ES-I3 (cell line): ENCODE results near the gene AHR.
A peak's percentile ranks its signal among the peaks of the same experiment; 100 is the strongest.

Source experiments
- H3K36me3 ChIP-seq: 2 replicates; pipeline ENCODE4 v1.6.1; 2013; ENCODE audit warnings: mild to moderate bottlenecking, low read length, control low read depth, moderate library complexity; ENCODE audit not compliant: insufficient read depth
- H3K4me1 ChIP-seq: 2 replicates; pipeline ENCODE4 v1.6.1; 2013; ENCODE audit warnings: mild to moderate bottlenecking, control low read depth, low read length; ENCODE audit not compliant: insufficient read depth
- H3K9ac ChIP-seq: 2 replicates; pipeline ENCODE4 v1.6.1; 2013; ENCODE audit warnings: low read depth, mild to moderate bottlenecking, low read length, moderate library complexity
- H3K9me3 ChIP-seq: 2 replicates; pipeline ENCODE4 v1.6.1; 2013; ENCODE audit warnings: mild to moderate bottlenecking, low read length, moderate library complexity; ENCODE audit not compliant: control insufficient read depth, insufficient read depth

The AHR gene

DNA sequence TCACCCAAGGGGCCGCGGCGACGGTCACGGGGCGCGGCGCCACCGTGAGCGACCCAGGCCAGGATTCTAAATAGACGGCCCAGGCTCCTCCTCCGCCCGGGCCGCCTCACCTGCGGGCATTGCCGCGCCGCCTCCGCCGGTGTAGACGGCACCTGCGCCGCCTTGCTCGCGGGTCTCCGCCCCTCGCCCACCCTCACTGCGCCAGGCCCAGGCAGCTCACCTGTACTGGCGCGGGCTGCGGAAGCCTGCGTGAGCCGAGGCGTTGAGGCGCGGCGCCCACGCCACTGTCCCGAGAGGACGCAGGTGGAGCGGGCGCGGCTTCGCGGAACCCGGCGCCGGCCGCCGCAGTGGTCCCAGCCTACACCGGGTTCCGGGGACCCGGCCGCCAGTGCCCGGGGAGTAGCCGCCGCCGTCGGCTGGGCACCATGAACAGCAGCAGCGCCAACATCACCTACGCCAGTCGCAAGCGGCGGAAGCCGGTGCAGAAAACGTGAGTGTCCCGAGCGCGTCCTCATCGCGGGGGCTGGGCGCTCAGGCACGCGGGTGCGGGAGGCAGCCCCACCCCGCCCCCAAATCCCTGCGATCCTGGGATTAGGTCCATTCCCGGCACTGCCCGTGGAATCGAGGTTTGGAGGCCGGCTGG, 509 bp downstream of the AHR start:
- Histone ChIP-seq H3K9ac (peak overlapping the region; percentile 79), H3K9me3 (no peaks in the 10 kb centered on the region), H3K4me1 (no peaks in the 10 kb centered on the region), H3K36me3 (no peaks in the 10 kb centered on the region)

DNA sequence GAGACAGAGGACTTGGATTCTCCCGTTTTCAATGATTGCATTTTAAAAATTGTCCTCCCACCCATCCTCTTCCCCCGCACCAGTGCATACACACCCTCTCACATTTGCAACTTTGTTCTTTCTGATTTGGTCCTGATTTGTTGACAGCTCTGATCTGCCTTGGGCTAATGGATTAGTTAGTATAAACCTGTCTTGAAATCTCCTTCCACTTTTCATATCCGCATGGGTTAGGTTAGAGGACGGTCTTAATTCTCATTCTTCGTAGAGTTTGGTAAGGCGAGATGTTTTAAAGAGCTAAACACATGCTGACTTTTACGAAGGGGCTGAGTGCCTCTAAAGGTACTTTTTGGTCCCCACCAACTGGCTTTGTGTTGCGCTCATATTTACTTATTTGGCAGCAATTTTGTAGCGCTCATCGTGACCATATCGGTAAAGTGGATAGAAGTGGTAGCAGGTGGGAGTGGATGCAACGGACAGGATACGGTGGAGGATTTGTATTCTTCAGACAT, 1.1 kb downstream of the AHR start:
- Histone ChIP-seq H3K36me3 (no peaks in the 10 kb centered on the region), H3K9ac (peak overlapping the region; percentile 79), H3K4me1 (peaks cover 4% of the 10 kb centered on the region; the same call in 1 of the 2 replicates), H3K9me3 (no peaks in the 10 kb centered on the region)

DNA sequence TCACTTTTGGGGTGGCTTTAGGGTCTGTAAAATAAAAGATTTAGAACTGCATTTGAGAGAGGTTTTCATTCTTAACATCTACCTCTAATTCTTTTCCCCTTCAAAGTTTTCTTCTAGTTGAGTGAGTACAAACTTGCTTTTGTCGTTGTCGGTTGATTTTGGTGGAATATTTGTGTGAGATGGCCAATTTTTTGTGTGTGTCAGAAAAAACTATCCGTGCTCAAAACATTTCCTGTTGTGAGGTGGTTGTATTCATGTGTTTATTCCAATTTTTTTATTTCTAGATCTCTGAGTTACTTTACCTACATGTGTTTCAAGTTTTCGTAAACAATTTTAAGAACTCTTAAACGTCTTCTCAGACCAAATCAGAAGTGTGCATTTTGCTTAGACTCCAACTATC, 1.6 kb downstream of the AHR start:
- Histone ChIP-seq H3K9me3 (no peaks in the 10 kb centered on the region), H3K4me1 (peaks cover 9% of the 10 kb centered on the region; the same call in 1 of the 2 replicates), H3K36me3 (no peaks in the 10 kb centered on the region), H3K9ac (peak overlapping the region; percentile 79)

- Histone ChIP-seq H3K9me3 (no peaks in the 10 kb centered on the region), H3K9ac (no peak overlapping the region; the same call in 1 of the 2 replicates), H3K4me1 (peaks cover 12% of the 10 kb centered on the region), H3K36me3 (no peaks in the 10 kb centered on the region)
Measured at GRCh38 chr7:17300437-17300836, 2.0 kb downstream of the AHR start.

- H3K36me3 ChIP-seq: no peaks in the 10 kb centered on the region
- H3K9me3 ChIP-seq: no peaks in the 10 kb centered on the region
- peaks cover 14% of the 10 kb centered on the region for H3K4me1 ChIP-seq
- no peak overlapping the region for H3K9ac ChIP-seq
Measured at GRCh38 chr7:17301471-17302456, 3.3 kb downstream of the AHR start.

DNA sequence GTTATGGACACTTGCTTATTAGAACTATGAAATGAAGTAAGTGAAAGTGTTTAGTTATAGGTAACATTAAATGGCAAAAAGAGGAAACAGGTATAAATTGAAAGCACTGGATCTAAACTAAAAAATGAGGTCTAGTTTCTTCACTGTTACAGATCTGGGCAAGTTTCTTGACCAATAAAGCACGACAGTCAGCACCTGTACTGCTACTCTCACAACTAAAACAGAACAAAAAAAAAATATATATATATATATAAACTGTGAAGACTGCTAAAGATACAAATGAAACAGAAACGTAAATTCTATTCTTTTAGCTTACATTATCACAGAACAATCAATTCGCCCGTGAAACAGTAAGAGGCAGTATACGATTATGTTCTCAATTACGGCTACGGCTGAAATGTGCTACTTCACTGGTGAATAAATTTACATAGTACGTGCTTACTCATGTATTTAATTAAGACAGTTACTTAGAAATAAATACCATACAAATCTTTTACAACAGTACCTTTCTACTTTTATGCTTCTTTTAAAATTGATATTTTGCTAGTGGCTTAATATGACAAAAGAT, 4.2 kb downstream of the AHR start:
- Histone ChIP-seq H3K9ac (no peak overlapping the region), H3K36me3 (no peaks in the 10 kb centered on the region), H3K9me3 (no peaks in the 10 kb centered on the region), H3K4me1 (peaks cover 14% of the 10 kb centered on the region)

DNA sequence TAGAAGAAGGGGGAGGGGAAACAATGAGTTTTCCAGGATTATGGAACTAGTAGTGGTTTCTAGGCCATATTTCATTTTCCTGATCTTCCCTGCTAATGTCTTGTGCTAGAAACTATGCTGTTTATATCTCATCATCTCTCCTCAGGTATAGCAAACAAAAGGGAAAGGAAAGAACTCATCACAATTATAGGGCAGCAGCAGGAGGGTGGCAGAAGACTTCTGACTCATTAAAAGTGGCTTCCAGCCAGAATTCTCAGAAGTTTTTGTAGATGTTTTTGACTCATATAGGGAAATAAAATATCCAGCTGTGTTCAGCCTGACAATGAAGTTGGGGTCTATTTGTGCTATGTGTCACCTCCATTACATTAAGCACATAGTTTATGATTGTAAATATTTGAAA, 6.5 kb downstream of the AHR start:
- Histone ChIP-seq H3K9ac (no peak overlapping the region), H3K9me3 (no peaks in the 10 kb centered on the region), H3K4me1 (peaks cover 14% of the 10 kb centered on the region), H3K36me3 (no peaks in the 10 kb centered on the region)

DNA sequence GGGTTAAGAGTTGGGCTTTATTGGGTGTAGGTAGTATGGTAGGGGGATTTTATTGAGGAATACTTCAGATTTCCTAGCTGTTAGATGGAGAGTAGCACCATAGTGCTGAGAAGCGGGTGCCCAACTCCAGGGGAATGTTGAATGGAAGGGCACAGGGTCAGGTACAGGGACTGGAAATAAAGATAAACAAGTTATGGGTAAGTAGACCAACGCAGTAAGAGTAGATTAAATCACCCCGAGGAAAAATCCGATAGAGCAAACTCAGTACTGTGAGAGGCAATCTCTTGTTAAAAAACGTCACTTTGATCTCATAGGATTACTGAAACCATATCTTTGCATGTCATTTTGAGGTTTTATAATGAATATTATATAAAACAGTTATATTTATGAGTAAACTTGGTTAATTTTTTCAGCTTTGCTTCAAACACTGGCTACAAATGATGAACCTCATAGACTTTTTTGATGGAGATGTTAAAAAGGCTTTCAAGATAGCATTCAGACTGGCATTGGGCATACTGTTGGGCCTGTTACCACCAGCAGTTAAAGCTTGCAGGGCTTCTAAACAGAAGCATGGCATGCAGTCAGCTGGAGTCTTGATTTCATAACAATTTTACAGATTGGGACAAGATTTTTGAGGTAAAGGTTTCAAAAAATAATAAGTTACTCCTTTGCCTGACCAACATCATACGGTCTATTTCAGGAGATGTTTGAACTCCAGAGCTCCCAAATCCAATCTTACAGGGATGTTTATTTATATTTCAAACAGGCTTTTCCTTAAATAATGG, 7.1 kb downstream of the AHR start:
- no peak overlapping the region for H3K9ac ChIP-seq
- H3K36me3 ChIP-seq: no peaks in the 10 kb centered on the region
- H3K4me1 ChIP-seq: peaks cover 14% of the 10 kb centered on the region
- H3K9me3 ChIP-seq: no peaks in the 10 kb centered on the region

DNA sequence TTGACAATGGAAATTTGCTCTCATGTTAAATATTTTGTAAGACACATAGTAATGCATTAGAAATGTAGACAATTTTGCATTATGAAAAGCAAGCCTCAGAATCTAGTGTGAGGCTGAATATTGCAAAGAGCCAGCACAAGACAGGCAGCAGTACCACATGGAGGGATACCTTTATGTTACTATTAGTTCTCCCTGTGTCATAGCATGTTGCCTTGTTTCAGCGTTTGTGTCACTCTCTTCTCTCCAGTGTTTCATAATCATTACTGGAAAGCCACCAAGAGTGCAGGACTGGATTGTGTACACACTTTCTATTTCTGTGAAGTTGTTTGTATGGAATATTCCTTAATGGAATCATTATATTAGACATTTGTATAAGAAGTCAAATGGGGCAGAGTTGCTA, 8.5 kb downstream of the AHR start:
- Histone ChIP-seq H3K9ac (no peak overlapping the region), H3K9me3 (no peaks in the 10 kb centered on the region), H3K4me1 (peaks cover 15% of the 10 kb centered on the region), H3K36me3 (no peaks in the 10 kb centered on the region)

GRCh38 chr7:17307558-17307957, 9.1 kb downstream of the AHR start:
- Histone ChIP-seq H3K9ac (no peak overlapping the region), H3K4me1 (peaks cover 19% of the 10 kb centered on the region), H3K36me3 (no peaks in the 10 kb centered on the region), H3K9me3 (no peaks in the 10 kb centered on the region)

- H3K9ac ChIP-seq: no peak overlapping the region
- peaks cover 23% of the 10 kb centered on the region for H3K4me1 ChIP-seq
- no peaks in the 10 kb centered on the region for H3K9me3 ChIP-seq
- H3K36me3 ChIP-seq: no peaks in the 10 kb centered on the region
Measured at GRCh38 chr7:17307969-17308648, 9.7 kb downstream of the AHR start.

GRCh38 chr7:17311194-17311593, 12.7 kb downstream of the AHR start:
- Histone ChIP-seq H3K9ac (no peak overlapping the region), H3K4me1 (peaks cover 15% of the 10 kb centered on the region), H3K36me3 (no peaks in the 10 kb centered on the region), H3K9me3 (no peaks in the 10 kb centered on the region)

- peaks cover 12% of the 10 kb centered on the region for H3K4me1 ChIP-seq
- no peak overlapping the region for H3K9ac ChIP-seq
- H3K36me3 ChIP-seq: no peaks in the 10 kb centered on the region
- no peaks in the 10 kb centered on the region for H3K9me3 ChIP-seq
Measured at GRCh38 chr7:17311952-17312351, 13.5 kb downstream of the AHR start.
